ENCODE results near the gene OTX2.
A peak's percentile ranks its signal among the peaks of the same experiment; 100 is the strongest.

The OTX2 gene

GRCh38 chr14:56821177-56821576 is 10.9 kb upstream of the OTX2 start:
- Histone ChIP-seq H3K36me3 (ENCODE audit: insufficient read depth, low read length) (no peaks in the 10 kb centered on the region), H3K27me3 (ENCODE audit: insufficient read depth, low read length) (peaks cover 66% of the 10 kb centered on the region), H2AFZ (ENCODE audit: low read depth, low read length) (no peak overlapping the region), H3K4me1 (ENCODE audit: insufficient read depth, low read length) (no peaks in the 10 kb centered on the region), H3K4me3 (ENCODE audit: low read length) (no peak overlapping the region), H3K9me3 (ENCODE audit: low read length) (no peaks in the 10 kb centered on the region)

GRCh38 chr14:56817396-56817921 is 7.2 kb upstream of the OTX2 start:
- H2AFZ ChIP-seq (ENCODE audit: low read depth, low read length): no peak overlapping the region
- no peak overlapping the region for H3K4me3 ChIP-seq (ENCODE audit: low read length)
- no peaks in the 10 kb centered on the region for H3K9me3 ChIP-seq (ENCODE audit: low read length)
- H3K36me3 ChIP-seq (ENCODE audit: insufficient read depth, low read length): no peaks in the 10 kb centered on the region
- H3K27me3 ChIP-seq (ENCODE audit: insufficient read depth, low read length): peaks cover 80% of the 10 kb centered on the region
- H3K4me1 ChIP-seq (ENCODE audit: insufficient read depth, low read length): no peaks in the 10 kb centered on the region

- Histone ChIP-seq H3K9me3 (ENCODE audit: low read length) (no peaks in the 10 kb centered on the region), H3K4me3 (ENCODE audit: low read length) (no peak overlapping the region), H3K4me1 (ENCODE audit: insufficient read depth, low read length) (no peaks in the 10 kb centered on the region), H3K36me3 (ENCODE audit: insufficient read depth, low read length) (no peaks in the 10 kb centered on the region), H3K27me3 (ENCODE audit: insufficient read depth, low read length) (peaks cover 86% of the 10 kb centered on the region), H2AFZ (ENCODE audit: low read depth, low read length) (no peak overlapping the region)
Measured at GRCh38 chr14:56816574-56817391, 6.5 kb upstream of the OTX2 start.

GRCh38 chr14:56815745-56816144 is 5.5 kb upstream of the OTX2 start:
- H3K36me3 ChIP-seq (ENCODE audit: insufficient read depth, low read length): no peaks in the 10 kb centered on the region
- no peaks in the 10 kb centered on the region for H3K9me3 ChIP-seq (ENCODE audit: low read length)
- no peak overlapping the region for H3K4me3 ChIP-seq (ENCODE audit: low read length)
- no peak overlapping the region for H2AFZ ChIP-seq (ENCODE audit: low read depth, low read length)
- H3K4me1 ChIP-seq (ENCODE audit: insufficient read depth, low read length): no peaks in the 10 kb centered on the region
- peaks cover 91% of the 10 kb centered on the region for H3K27me3 ChIP-seq (ENCODE audit: insufficient read depth, low read length)

- no peak overlapping the region for H3K4me3 ChIP-seq (ENCODE audit: low read length)
- no peaks in the 10 kb centered on the region for H3K4me1 ChIP-seq (ENCODE audit: insufficient read depth, low read length)
- peaks cover 94% of the 10 kb centered on the region for H3K27me3 ChIP-seq (ENCODE audit: insufficient read depth, low read length)
- no peaks in the 10 kb centered on the region for H3K36me3 ChIP-seq (ENCODE audit: insufficient read depth, low read length)
- no peaks in the 10 kb centered on the region for H3K9me3 ChIP-seq (ENCODE audit: low read length)
- no peak overlapping the region for H2AFZ ChIP-seq (ENCODE audit: low read depth, low read length)
Measured at GRCh38 chr14:56814969-56815700, 4.9 kb upstream of the OTX2 start.

- Histone ChIP-seq H3K4me1 (ENCODE audit: insufficient read depth, low read length) (no peaks in the 10 kb centered on the region), H3K9me3 (ENCODE audit: low read length) (no peaks in the 10 kb centered on the region), H3K27me3 (ENCODE audit: insufficient read depth, low read length) (peaks cover 97% of the 10 kb centered on the region), H3K4me3 (ENCODE audit: low read length) (no peak overlapping the region), H3K36me3 (ENCODE audit: insufficient read depth, low read length) (no peaks in the 10 kb centered on the region), H2AFZ (ENCODE audit: low read depth, low read length) (no peak overlapping the region)
Measured at GRCh38 chr14:56814519-56814959, 4.3 kb upstream of the OTX2 start.

GRCh38 chr14:56813143-56813551 is 2.9 kb upstream of the OTX2 start:
- no peak overlapping the region for H3K4me3 ChIP-seq (ENCODE audit: low read length)
- H3K27me3 ChIP-seq (ENCODE audit: insufficient read depth, low read length): peaks cover 97% of the 10 kb centered on the region

GRCh38 chr14:56812364-56813141 is 2.3 kb upstream of the OTX2 start:
- no peak overlapping the region for H3K4me3 ChIP-seq (ENCODE audit: low read length)

More at GRCh38 chr14:56813143-56813551, 2.9 kb upstream of the OTX2 start:
- no peaks in the 10 kb centered on the region for H3K36me3 ChIP-seq (ENCODE audit: insufficient read depth, low read length)
- no peaks in the 10 kb centered on the region for H3K4me1 ChIP-seq (ENCODE audit: insufficient read depth, low read length)
- H2AFZ ChIP-seq (ENCODE audit: low read depth, low read length): no peak overlapping the region
- H3K9me3 ChIP-seq (ENCODE audit: low read length): no peaks in the 10 kb centered on the region

GRCh38 chr14:56811593-56812363 is 1.5 kb upstream of the OTX2 start:
- H3K9me3 ChIP-seq (ENCODE audit: low read length): no peaks in the 10 kb centered on the region
- no peak overlapping the region for H3K4me3 ChIP-seq (ENCODE audit: low read length)
- no peak overlapping the region for H2AFZ ChIP-seq (ENCODE audit: low read depth, low read length)
- H3K4me1 ChIP-seq (ENCODE audit: insufficient read depth, low read length): no peaks in the 10 kb centered on the region
- H3K36me3 ChIP-seq (ENCODE audit: insufficient read depth, low read length): no peaks in the 10 kb centered on the region
- H3K27me3 ChIP-seq (ENCODE audit: insufficient read depth, low read length): peaks cover 97% of the 10 kb centered on the region

More at GRCh38 chr14:56812364-56813141, 2.3 kb upstream of the OTX2 start:
- Histone ChIP-seq H3K36me3 (ENCODE audit: insufficient read depth, low read length) (no peaks in the 10 kb centered on the region), H3K27me3 (ENCODE audit: insufficient read depth, low read length) (peaks cover 97% of the 10 kb centered on the region), H3K4me1 (ENCODE audit: insufficient read depth, low read length) (no peaks in the 10 kb centered on the region), H2AFZ (ENCODE audit: low read depth, low read length) (no peak overlapping the region), H3K9me3 (ENCODE audit: low read length) (no peaks in the 10 kb centered on the region)

- Histone ChIP-seq H3K4me1 (ENCODE audit: insufficient read depth, low read length) (no peaks in the 10 kb centered on the region), H3K36me3 (ENCODE audit: insufficient read depth, low read length) (no peaks in the 10 kb centered on the region), H3K9me3 (ENCODE audit: low read length) (no peaks in the 10 kb centered on the region), H3K4me3 (ENCODE audit: low read length) (no peak overlapping the region), H2AFZ (ENCODE audit: low read depth, low read length) (no peak overlapping the region), H3K27me3 (ENCODE audit: insufficient read depth, low read length) (peaks cover 98% of the 10 kb centered on the region)
Measured at GRCh38 chr14:56810836-56811592, 735 bp upstream of the OTX2 start.

- H3K27me3 ChIP-seq (ENCODE audit: insufficient read depth, low read length): peaks cover 99% of the 10 kb centered on the region
- H3K36me3 ChIP-seq (ENCODE audit: insufficient read depth, low read length): no peaks in the 10 kb centered on the region
- peak overlapping the region; percentile 24 for H2AFZ ChIP-seq (ENCODE audit: low read depth, low read length)
Measured at GRCh38 chr14:56809270-56810146, 771 bp downstream of the OTX2 start.

More at GRCh38 chr14:56809270-56810146, 771 bp downstream of the OTX2 start:
- H3K9me3 ChIP-seq (ENCODE audit: low read length): peaks cover 2% of the 10 kb centered on the region
- H3K4me1 ChIP-seq (ENCODE audit: insufficient read depth, low read length): no peaks in the 10 kb centered on the region
- no peak overlapping the region for H3K4me3 ChIP-seq (ENCODE audit: low read length)
